NCI-H748 (cell line): ENCODE results near the gene SNORC.

ENCODE experiments used
- DNase-seq: peaks from one replicate; lab custom pipeline; 2025; ENCODE audit not compliant: unreplicated experiment; lab: John Stamatoyannopoulos, UW

The SNORC gene

GRCh38 chr2:232925153-232925820 lies 55.2 kb downstream of the SNORC start:
- peak; percentile 18 for DNase-seq

- no peak for DNase-seq
Measured at GRCh38 chr2:232925821-232926156, 55.7 kb downstream of the SNORC start.

GRCh38 chr2:232926431-232926939 lies 56.4 kb downstream of the SNORC start:
- peak; percentile 75 for DNase-seq

GRCh38 chr2:232927032-232927792 lies 57.1 kb downstream of the SNORC start:
- peak; percentile 51 for DNase-seq

GRCh38 chr2:232927793-232928550 lies 57.9 kb downstream of the SNORC start:
- peak; percentile 75 for DNase-seq
